Kidney epithelial cell (primary cell): Measurements from ENCODE around the gene CCDC157. TPM values are rescaled to one million over a fixed set of nuclear protein-coding genes. Genes with fewer than 3 reads are reported as not detected.

ENCODE experiments used
- DNase-seq: peaks from one replicate; pipeline ENCODE4 v3.0.0-alpha.2; 2010; ENCODE audit warnings: low read depth
- H3K27me3 ChIP-seq: 2 replicates; pipeline ENCODE4 v1.6.0; 2011; ENCODE audit warnings: low read length; ENCODE audit not compliant: control insufficient read depth, insufficient read depth
- H3K36me3 ChIP-seq: 2 replicates; pipeline ENCODE4 v1.5.1; 2011; ENCODE audit warnings: low read length; ENCODE audit not compliant: control insufficient read depth, insufficient read depth
- H3K4me3 ChIP-seq: 2 replicates; pipeline ENCODE4 v1.5.1; 2011; ENCODE audit warnings: low read depth, mild to moderate bottlenecking, control low read depth, low read length
- CTCF ChIP-seq: IDR thresholded peaks from 2 replicates; pipeline ENCODE4 v1.5.1; 2011; ENCODE audit warnings: mild to moderate bottlenecking, moderate library complexity, low read length, control low read depth, inconsistent platforms; ENCODE audit not compliant: insufficient read depth, poor library complexity, severe bottlenecking
- total RNA-seq: library from RNA; depleted of rRNA; stranded (reverse); fragments of >200 nt; gene quantifications from 2 replicates; pipeline ENCODE4 v1.2.3, GENCODE V29; 2015

Gene CCDC157
- total RNA-seq, 1 donor from 2014 or later: 14.6 TPM

- Histone ChIP-seq H3K36me3 (no peaks in the 10 kb centered on the region), H3K4me3 (no peak overlapping the region), H3K27me3 (no peaks in the 10 kb centered on the region)
- DNase-seq: no peak
- no peak for TF ChIP-seq CTCF
Measured at GRCh38 chr22:30382340-30382739, 25.5 kb downstream of the CCDC157 start.

GRCh38 chr22:30383061-30383460 is 26.3 kb downstream of the CCDC157 start:
- Histone ChIP-seq H3K36me3 (no peaks in the 10 kb centered on the region), H3K4me3 (no peak overlapping the region), H3K27me3 (no peaks in the 10 kb centered on the region)
- no peak for TF ChIP-seq CTCF
- no peak for DNase-seq

GRCh38 chr22:30385942-30386341 is 29.1 kb downstream of the CCDC157 start:
- TF ChIP-seq CTCF: no peak
- no peaks in the 10 kb centered on the region for H3K27me3 ChIP-seq
- no peak overlapping the region for H3K4me3 ChIP-seq
- DNase-seq: no peak
- no peaks in the 10 kb centered on the region for H3K36me3 ChIP-seq

GRCh38 chr22:30386608-30386959 is 29.8 kb downstream of the CCDC157 start:
- peak overlapping the region; percentile 60 for H3K4me3 ChIP-seq
- H3K36me3 ChIP-seq: no peaks in the 10 kb centered on the region
- DNase-seq: no peak
- H3K27me3 ChIP-seq: no peaks in the 10 kb centered on the region
- TF ChIP-seq CTCF: no peak

- Histone ChIP-seq H3K36me3 (no peaks in the 10 kb centered on the region), H3K27me3 (no peaks in the 10 kb centered on the region), H3K4me3 (peak within 1 kb of the TSS; percentile 60)
- no peak for DNase-seq
- TF ChIP-seq CTCF: peak; percentile 74
Measured at GRCh38 chr22:30386960-30387827, 30.4 kb downstream of the CCDC157 start, which contains the start of gene RNF215. RNF215 (minus strand) TSS chr22:30387411; CDS start chr22:30387313, 98 bp downstream.
